Omental fat pad (tissue), 4 donors: ENCODE data around the gene SMIM27. TPM values are rescaled to one million over a fixed set of nuclear protein-coding genes. Genes with fewer than 3 reads are reported as not detected.
A peak's percentile ranks its signal among the peaks of the same experiment; 100 is the strongest.

Source experiments
- ATAC-seq: fragments of 150-250 bp; one replicate; pipeline ENCODE4 v1.9.1; 2016; ENCODE audit warnings: mild to moderate bottlenecking, moderate library complexity; ENCODE audit not compliant: low FRiP score
- DNase-seq: peaks from one replicate; pipeline ENCODE4 v3.0.0-alpha.2; 2019; ENCODE audit warnings: low spot score
- CTCF ChIP-seq, 3 donors: fragments of 450-650 bp; IDR thresholded peaks; one replicate each; pipeline ENCODE4 v1.5.1; 2016 to 2017; ENCODE audit warnings: antibody characterized with exemption in 3 of 3, mild to moderate bottlenecking in 3 of 3, moderate library complexity in 2 of 3
- total RNA-seq, 4 donors: library from RNA; depleted of rRNA; stranded (reverse); fragments of >200 nt; gene quantifications; one replicate each; pipeline ENCODE4 v1.1.0, GENCODE V29; 2016

SMIM27 gene
- total RNA-seq, 4 donors from 2014 or later = 3.7 to 7.3 (median 4.3) TPM

- TF ChIP-seq CTCF (IDR thresholded peaks at IDR 0.05) = no peak
- no peak for DNase-seq
- peak; percentile 31 for ATAC-seq
Measured at GRCh38 chr9:32524892-32525708, 27.0 kb upstream of the SMIM27 start.

- ATAC-seq (peak; percentile 19), DNase-seq (no peak)
- no peak for TF ChIP-seq CTCF (IDR thresholded peaks at IDR 0.05)
Measured at GRCh38 chr9:32525709-32526030, 26.5 kb upstream of the SMIM27 start.

GRCh38 chr9:32526041-32526706 is 26.0 kb upstream of the SMIM27 start, which contains the start of gene RIGI:
Gene RIGI, minus strand, starts transcription at chr9:32526196. Its CDS starts 30 bp downstream, at chr9:32526166.
- TF ChIP-seq CTCF (IDR thresholded peaks at IDR 0.05) = no peak
- ATAC-seq = peak; percentile 97
- peak; percentile 86 for DNase-seq

- ATAC-seq (no peak), DNase-seq (no peak)
- TF ChIP-seq CTCF (IDR thresholded peaks at IDR 0.05) = no peak
Measured at GRCh38 chr9:32526707-32527048, 25.4 kb upstream of the SMIM27 start.

GRCh38 chr9:32533336-32533735 is 18.8 kb upstream of the SMIM27 start:
- no peak for TF ChIP-seq CTCF (IDR thresholded peaks at IDR 0.05)
- ATAC-seq (no peak), DNase-seq (no peak)

GRCh38 chr9:32533816-32534215 is 18.3 kb upstream of the SMIM27 start:
- ATAC-seq = no peak
- TF ChIP-seq CTCF (IDR thresholded peaks at IDR 0.05) = no peak
- no peak for DNase-seq

- no peak for ATAC-seq
- no peak for TF ChIP-seq CTCF (IDR thresholded peaks at IDR 0.05)
- DNase-seq = no peak
Measured at GRCh38 chr9:32543047-32543446, 9.1 kb upstream of the SMIM27 start.
